Ascending aorta (tissue), 2 donors: Measurements from ENCODE around the gene TRAPPC3L. TPM values are rescaled to one million over a fixed set of nuclear protein-coding genes. Genes with fewer than 3 reads are reported as not detected.

ENCODE experiments used
- DNase-seq, 2 donors: peaks; one replicate each; pipeline ENCODE4 v3.0.0-alpha.2; 2019; ENCODE audit warnings: low spot score in 2 of 2
- H3K27ac ChIP-seq, 2 donors: fragments of 200-600 bp; sonication (generic); one replicate each; pipeline ENCODE4 v1.5.1; 2016 to 2017; ENCODE audit warnings: mild to moderate bottlenecking in 1 of 2
- H3K27me3 ChIP-seq: fragments of 200-600 bp; sonication (generic); one replicate; pipeline ENCODE4 v1.5.1; 2017
- H3K36me3 ChIP-seq, 2 donors: fragments of 200-600 bp; sonication (generic); one replicate each; pipeline ENCODE4 v1.5.1; 2016
- H3K4me1 ChIP-seq, 2 donors: fragments of 200-600 bp; sonication (generic); one replicate each; pipeline ENCODE4 v1.5.1; 2016 to 2017; ENCODE audit warnings: mild to moderate bottlenecking in 1 of 2
- H3K4me3 ChIP-seq, 2 donors: fragments of 200-600 bp; sonication (generic); one replicate each; pipeline ENCODE4 v1.5.1; 2016 to 2017; ENCODE audit warnings: mild to moderate bottlenecking in 1 of 2
- H3K9me3 ChIP-seq, 2 donors: fragments of 200-600 bp; sonication (generic); one replicate each; pipeline ENCODE4 v1.5.1; 2016
- CTCF ChIP-seq, 3 experiments: fragments of 200-600 bp in 2 of 3; fragments of 450-650 bp in 1 of 3; sonication (generic) in 2 of 3; IDR thresholded peaks; one replicate each; pipeline ENCODE4 v1.5.1; 2016 to 2019; ENCODE audit warnings: antibody characterized with exemption in 3 of 3, mild to moderate bottlenecking in 1 of 3, moderate library complexity in 1 of 3
- intact Hi-C: fragments of 100-400 bp; cut with DNase I; formaldehyde crosslinking; loops from one replicate; pipeline ENCODE4 v1.15.1; 2023
- total RNA-seq: library from RNA; depleted of rRNA; stranded (reverse); fragments of >200 nt; gene quantifications from one replicate; pipeline ENCODE4 v1.1.0, GENCODE V29; 2016

Gene TRAPPC3L
- total RNA-seq, 1 donor from 2014 or later: not detected

- no peaks in the 10 kb centered on the region for H3K27me3 ChIP-seq
- no peak for DNase-seq
- H3K4me3 ChIP-seq: no peak overlapping the region
- TF ChIP-seq CTCF (IDR thresholded peaks at IDR 0.05): no peak
- H3K9me3 ChIP-seq: no peaks in the 10 kb centered on the region
- no peak overlapping the region for H3K27ac ChIP-seq
- peaks cover 0 to 2% of the 10 kb centered on the region in 2 donors for H3K4me1 ChIP-seq
- intact Hi-C loops: no loop called here
- no peaks in the 10 kb centered on the region for H3K36me3 ChIP-seq
Measured at GRCh38 chr6:116450769-116451740, 94.4 kb downstream of the TRAPPC3L start.

- TF ChIP-seq CTCF (IDR thresholded peaks at IDR 0.05): no peak
- H3K9me3 ChIP-seq: no peaks in the 10 kb centered on the region
- H3K27me3 ChIP-seq: no peaks in the 10 kb centered on the region
- no peak overlapping the region for H3K4me3 ChIP-seq
- intact Hi-C loops: no loop called here
- peaks cover 0 to 2% of the 10 kb centered on the region in 2 donors for H3K4me1 ChIP-seq
- H3K27ac ChIP-seq: no peak overlapping the region
- no peak for DNase-seq
- no peaks in the 10 kb centered on the region for H3K36me3 ChIP-seq
Measured at GRCh38 chr6:116450185-116450710, 95.2 kb downstream of the TRAPPC3L start.

GRCh38 chr6:116449565-116449964, 95.9 kb downstream of the TRAPPC3L start:
- Histone ChIP-seq H3K9me3 (no peaks in the 10 kb centered on the region), H3K4me3 (no peak overlapping the region), H3K27me3 (no peaks in the 10 kb centered on the region), H3K27ac (no peak overlapping the region), H3K4me1 (peaks cover 0 to 2% of the 10 kb centered on the region in 2 donors), H3K36me3 (no peaks in the 10 kb centered on the region)
- no peak for DNase-seq
- intact Hi-C loops: loop anchor here (5.0 kb wide), 3 partner anchors 77 to 167 kb away; partner anchors contain the start of gene DSE
- no peak for TF ChIP-seq CTCF (IDR thresholded peaks at IDR 0.05)

DNA sequence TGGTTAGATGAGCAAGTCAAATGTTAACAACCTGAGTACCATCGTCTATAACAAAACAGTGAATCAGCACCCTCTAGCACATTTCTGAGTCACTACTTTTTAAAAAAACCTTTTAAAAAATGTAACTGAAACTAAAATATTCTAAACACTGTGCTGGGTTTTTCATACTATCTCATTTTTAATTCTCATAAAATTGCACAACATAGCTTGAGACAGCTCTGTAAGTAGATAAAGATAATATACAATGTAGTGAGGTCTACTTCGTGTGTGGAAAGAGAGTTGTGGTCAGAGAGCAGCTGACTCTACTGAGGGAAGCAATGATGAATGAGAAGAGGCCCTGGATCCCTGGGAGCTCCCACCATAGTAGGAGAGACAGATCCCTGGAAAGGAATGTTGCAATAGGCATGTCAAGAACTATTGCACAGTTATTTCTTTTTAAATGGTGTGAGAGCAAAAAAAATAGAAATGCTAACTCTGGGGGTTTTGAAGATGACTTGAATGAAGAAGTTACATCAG, 97.9 kb downstream of the TRAPPC3L start:
- DNase-seq: peak in 1 of 2 donors; percentile 66
- H3K4me3 ChIP-seq: no peak overlapping the region
- H3K27ac ChIP-seq: no peak overlapping the region
- H3K9me3 ChIP-seq: no peaks in the 10 kb centered on the region
- no peaks in the 10 kb centered on the region for H3K36me3 ChIP-seq
- intact Hi-C loops: loop anchor here (5.0 kb wide), 3 partner anchors 75 to 165 kb away; partner anchors contain the start of gene DSE
- peak in 1 of 3 experiments; percentile 28 for TF ChIP-seq CTCF (IDR thresholded peaks at IDR 0.05)
- peaks cover 0 to 6% of the 10 kb centered on the region in 2 donors for H3K4me1 ChIP-seq
- H3K27me3 ChIP-seq: no peaks in the 10 kb centered on the region

- no peak for DNase-seq
- Histone ChIP-seq H3K27me3 (no peaks in the 10 kb centered on the region), H3K4me3 (no peak overlapping the region), H3K36me3 (no peaks in the 10 kb centered on the region), H3K9me3 (no peaks in the 10 kb centered on the region), H3K4me1 (peaks cover 0 to 6% of the 10 kb centered on the region in 2 donors), H3K27ac (no peak overlapping the region)
- intact Hi-C loops: loop anchor here (5.0 kb wide), 3 partner anchors 75 to 165 kb away; partner anchors contain the start of gene DSE
- TF ChIP-seq CTCF (IDR thresholded peaks at IDR 0.05): no peak
Measured at GRCh38 chr6:116447052-116447451, 98.4 kb downstream of the TRAPPC3L start.
